GM12892 (cell line): ENCODE data around the gene AFF3.

Experiments
- POLR2A ChIP-seq: IDR thresholded peaks from 2 replicates; pipeline ENCODE4 v1.6.1; 2011; ENCODE audit warnings: low read depth, low read length, control low read depth
- POLR2AphosphoS5 ChIP-seq: IDR thresholded peaks from 2 replicates; pipeline ENCODE4 v1.6.1; 2011; ENCODE audit warnings: low read depth, low read length, control low read depth
- TAF1 ChIP-seq: IDR thresholded peaks from 2 replicates; pipeline ENCODE4 v1.6.1; 2011; ENCODE audit warnings: low read depth, mild to moderate bottlenecking, control low read depth, low read length, borderline replicate concordance

DNA sequence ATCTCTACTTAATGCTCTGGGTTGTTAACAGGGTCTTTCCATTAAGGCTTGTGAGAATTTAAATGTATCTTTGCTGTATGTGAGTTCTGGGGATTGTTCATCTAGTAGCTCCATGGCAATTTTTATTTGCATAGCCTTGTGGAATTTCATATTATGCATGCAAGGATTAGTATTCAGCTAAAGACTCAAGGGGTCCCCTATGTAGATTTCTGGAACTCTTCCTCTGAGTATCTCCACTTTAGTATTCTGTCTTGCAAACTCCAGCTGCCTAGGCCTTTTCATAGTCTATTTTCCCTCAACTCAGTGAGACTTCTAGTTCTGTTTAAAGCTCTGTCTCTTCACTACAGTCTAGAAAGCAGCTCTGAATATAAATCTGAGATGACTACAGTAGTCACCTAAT, 348.0 kb downstream of the AFF3 start:
- TF ChIP-seq POLR2AphosphoS5 (no peak), POLR2A (no peak), TAF1 (no peak)
